Astrocyte (in vitro differentiated cells and primary cell): ENCODE data around the gene CACNA1D.

Source experiments
- CTCF ChIP-seq: IDR thresholded peaks from 2 replicates; pipeline ENCODE4 v1.5.1; 2011; ENCODE audit warnings: low read depth, mild to moderate bottlenecking, inconsistent platforms, low read length, moderate library complexity; ENCODE audit not compliant: insufficient read depth
- EZH2 ChIP-seq: IDR thresholded peaks from 2 replicates; pipeline ENCODE4 v1.6.1; 2012; ENCODE audit warnings: mild to moderate bottlenecking, low read length, inconsistent platforms; ENCODE audit not compliant: insufficient read depth

DNA sequence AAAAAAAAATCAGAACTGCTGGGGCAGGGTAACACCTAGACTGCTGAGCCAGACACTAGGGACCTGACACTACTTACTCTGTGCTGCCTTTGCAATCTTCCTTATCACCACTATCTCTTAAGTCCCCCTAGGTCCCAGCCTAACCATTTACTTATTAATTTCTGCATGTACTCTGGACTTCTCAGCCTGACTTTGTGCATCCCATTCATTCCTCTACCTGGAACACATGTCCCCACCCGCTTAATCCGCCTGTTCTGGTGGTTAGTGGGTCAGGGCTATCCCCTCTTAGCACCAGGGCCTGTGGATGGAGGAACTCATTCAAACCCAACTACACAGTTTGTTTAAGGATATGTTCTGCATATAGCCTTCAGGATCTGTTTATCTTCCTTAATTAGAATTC lies 5.0 kb upstream of the CACNA1D start:
- no peak for TF ChIP-seq EZH2
- no peak for TF ChIP-seq CTCF
